Measurements from ENCODE around the gene FES. TPM values are rescaled to one million over a fixed set of nuclear protein-coding genes. Genes with fewer than 3 reads are reported as not detected.

The FES gene
- total and polyA plus RNA-seq, 12 donors: 8.6 to 27.7 (median 12.9) TPM

DNA sequence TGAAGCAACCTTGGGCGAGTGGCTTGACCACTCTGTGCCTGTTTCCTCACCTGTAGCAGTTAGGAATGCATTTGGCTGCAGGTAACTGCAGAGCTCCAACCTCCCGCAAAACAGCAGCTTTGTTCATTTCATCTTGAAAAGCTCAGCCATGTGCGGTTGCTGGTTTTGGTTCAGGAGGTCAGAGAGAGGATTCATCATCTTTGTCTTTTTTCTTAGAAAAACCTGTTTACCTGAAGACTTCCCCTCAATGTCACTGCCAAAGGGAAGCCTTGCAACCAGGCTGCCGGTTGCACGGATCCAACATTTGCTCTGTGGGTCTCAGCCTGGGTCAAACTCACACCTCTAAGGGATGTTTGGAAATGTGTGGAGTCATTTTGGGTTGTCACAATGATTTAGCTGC, 32.4 kb upstream of the FES start:
- Histone ChIP-seq H3K36me3 (no peaks in the 10 kb centered on the region), H3K9me3 (no peaks in the 10 kb centered on the region), H3K27me3 (no peaks in the 10 kb centered on the region), H3K27ac (peak overlapping the region in 1 of 10 donors; percentile 10), H3K4me3 (no peak overlapping the region), H3K4me1 (peaks cover 0 to 21% (median 0%) of the 10 kb centered on the region in 9 donors)
- WGBS, 2 donors: 86 to 89% methylated on average over 5 of the region's 5 CpGs
- intact Hi-C loops (cut with DNase I): no loop called here
- TF ChIP-seq, protein P1, sequence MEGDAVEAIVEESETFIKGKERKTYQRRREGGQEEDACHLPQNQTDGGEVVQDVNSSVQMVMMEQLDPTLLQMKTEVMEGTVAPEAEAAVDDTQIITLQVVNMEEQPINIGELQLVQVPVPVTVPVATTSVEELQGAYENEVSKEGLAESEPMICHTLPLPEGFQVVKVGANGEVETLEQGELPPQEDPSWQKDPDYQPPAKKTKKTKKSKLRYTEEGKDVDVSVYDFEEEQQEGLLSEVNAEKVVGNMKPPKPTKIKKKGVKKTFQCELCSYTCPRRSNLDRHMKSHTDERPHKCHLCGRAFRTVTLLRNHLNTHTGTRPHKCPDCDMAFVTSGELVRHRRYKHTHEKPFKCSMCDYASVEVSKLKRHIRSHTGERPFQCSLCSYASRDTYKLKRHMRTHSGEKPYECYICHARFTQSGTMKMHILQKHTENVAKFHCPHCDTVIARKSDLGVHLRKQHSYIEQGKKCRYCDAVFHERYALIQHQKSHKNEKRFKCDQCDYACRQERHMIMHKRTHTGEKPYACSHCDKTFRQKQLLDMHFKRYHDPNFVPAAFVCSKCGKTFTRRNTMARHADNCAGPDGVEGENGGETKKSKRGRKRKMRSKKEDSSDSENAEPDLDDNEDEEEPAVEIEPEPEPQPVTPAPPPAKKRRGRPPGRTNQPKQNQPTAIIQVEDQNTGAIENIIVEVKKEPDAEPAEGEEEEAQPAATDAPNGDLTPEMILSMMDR (IDR thresholded peaks at IDR 0.05): no peak
- no peak for DNase-seq
- no peak for ATAC-seq

DNA sequence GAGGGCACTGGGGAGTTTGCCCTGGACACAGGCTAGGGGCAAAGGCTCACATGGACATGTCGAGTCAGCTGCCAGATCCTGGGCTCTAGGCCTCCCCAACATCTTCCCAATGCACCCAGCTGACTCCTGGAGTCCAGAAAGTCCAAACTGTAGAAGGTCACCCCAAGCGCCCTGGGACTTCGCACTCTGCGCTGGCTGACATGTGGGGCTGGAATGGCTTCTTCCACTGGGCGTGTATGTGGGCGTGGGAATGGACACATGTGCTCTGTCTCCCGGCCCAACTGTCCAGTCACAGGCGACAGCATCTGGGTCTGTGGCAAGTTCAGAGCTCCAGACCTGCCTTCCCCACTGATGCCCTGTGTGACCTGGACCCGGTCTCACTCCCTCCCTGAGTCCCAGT, 29.2 kb upstream of the FES start:
- Histone ChIP-seq H3K4me1 (peaks cover 3 to 32% (median 7%) of the 10 kb centered on the region in 9 donors), H3K27me3 (no peaks in the 10 kb centered on the region), H3K27ac (no peak overlapping the region), H3K4me3 (no peak overlapping the region), H3K9me3 (no peaks in the 10 kb centered on the region), H3K36me3 (no peaks in the 10 kb centered on the region)
- TF ChIP-seq, protein P1 (IDR thresholded peaks at IDR 0.05): no peak
- 84 to 92% methylated on average over 9 of the region's 9 CpGs for WGBS, 2 donors
- ATAC-seq (no peak), DNase-seq (no peak)
- intact Hi-C loops (cut with DNase I): no loop called here

DNA sequence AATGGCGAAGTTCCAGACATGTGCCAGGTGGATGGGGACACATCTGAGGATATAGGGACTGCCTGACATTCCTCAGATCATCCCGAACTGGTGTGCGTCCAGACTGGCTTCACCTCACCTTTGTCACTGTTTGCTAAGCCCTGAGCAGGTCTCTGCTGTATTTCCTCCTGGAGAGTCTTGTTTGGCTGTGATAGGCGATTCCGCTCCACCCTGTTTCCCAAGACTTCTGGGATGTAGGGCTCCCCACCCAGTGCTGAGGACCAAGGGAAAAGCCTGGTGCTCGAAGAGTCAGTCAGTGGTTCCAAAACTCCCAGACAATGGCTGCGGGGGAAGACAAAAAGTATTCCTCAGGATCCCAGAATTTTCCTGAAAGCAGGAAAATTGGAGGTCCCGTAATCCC, 27.0 kb upstream of the FES start:
- intact Hi-C loops (cut with DNase I): no loop called here
- WGBS, 2 donors: 93 to 96% methylated on average over 8 of the region's 8 CpGs
- ATAC-seq: no peak

DNA sequence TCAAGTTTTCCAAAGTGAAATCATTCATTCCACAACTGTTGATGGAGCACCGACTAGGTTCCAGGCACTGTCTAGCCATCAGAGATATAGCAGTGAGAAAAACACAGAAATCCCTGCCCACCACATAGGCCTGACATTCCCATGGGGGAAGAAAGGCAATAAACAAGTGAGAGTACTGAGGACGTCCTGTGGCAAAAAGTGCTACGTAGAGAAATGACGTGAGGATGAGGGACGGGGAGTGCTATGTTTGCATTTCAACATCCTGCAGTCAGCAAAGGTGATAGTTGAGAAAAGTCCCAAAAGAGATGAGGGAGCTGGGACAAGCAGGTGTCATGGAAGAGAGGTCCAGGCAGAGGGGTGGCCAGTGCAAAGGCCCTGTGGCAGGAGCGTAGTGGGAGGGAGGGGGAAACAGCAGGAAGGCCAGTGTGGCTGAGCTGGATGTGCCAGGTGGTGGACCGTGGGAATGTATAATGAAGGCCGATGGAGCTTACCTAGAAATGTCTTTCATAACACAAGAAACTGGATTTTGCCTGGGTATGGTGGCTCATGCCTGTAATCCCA, 26.3 kb upstream of the FES start:
- no peaks in the 10 kb centered on the region for H3K36me3 ChIP-seq
- DNase-seq (no peak), ATAC-seq (no peak)

More for the DNA sequence above, 27.0 kb upstream of the FES start:
- Histone ChIP-seq H3K27me3 (no peaks in the 10 kb centered on the region), H3K36me3 (no peaks in the 10 kb centered on the region), H3K4me3 (no peak overlapping the region), H3K9me3 (no peaks in the 10 kb centered on the region), H3K4me1 (peaks cover 3 to 34% (median 8%) of the 10 kb centered on the region in 9 donors), H3K27ac (peak overlapping the region in 1 of 10 donors; percentile 26)
- TF ChIP-seq, protein P1 (IDR thresholded peaks at IDR 0.05): no peak
- DNase-seq: no peak

More for the DNA sequence above, 26.3 kb upstream of the FES start:
- Histone ChIP-seq H3K27ac (no peak overlapping the region), H3K4me3 (no peak overlapping the region), H3K27me3 (no peaks in the 10 kb centered on the region), H3K4me1 (peaks cover 3 to 32% (median 9%) of the 10 kb centered on the region in 9 donors), H3K9me3 (no peaks in the 10 kb centered on the region)
- intact Hi-C loops (cut with DNase I): no loop called here
- TF ChIP-seq, protein P1 (IDR thresholded peaks at IDR 0.05): no peak
- 94 to 97% methylated on average over 8 of the region's 8 CpGs for WGBS, 2 donors

All from heart right ventricle (tissue), 16 donors.